Effector CD8-positive, alpha-beta T cell (primary cell): Measurements from ENCODE around the gene FOXJ3.

Source experiments
- DNase-seq: peaks from one replicate; lab custom pipeline; 2025; lab: John Stamatoyannopoulos, UW

The FOXJ3 gene

DNA sequence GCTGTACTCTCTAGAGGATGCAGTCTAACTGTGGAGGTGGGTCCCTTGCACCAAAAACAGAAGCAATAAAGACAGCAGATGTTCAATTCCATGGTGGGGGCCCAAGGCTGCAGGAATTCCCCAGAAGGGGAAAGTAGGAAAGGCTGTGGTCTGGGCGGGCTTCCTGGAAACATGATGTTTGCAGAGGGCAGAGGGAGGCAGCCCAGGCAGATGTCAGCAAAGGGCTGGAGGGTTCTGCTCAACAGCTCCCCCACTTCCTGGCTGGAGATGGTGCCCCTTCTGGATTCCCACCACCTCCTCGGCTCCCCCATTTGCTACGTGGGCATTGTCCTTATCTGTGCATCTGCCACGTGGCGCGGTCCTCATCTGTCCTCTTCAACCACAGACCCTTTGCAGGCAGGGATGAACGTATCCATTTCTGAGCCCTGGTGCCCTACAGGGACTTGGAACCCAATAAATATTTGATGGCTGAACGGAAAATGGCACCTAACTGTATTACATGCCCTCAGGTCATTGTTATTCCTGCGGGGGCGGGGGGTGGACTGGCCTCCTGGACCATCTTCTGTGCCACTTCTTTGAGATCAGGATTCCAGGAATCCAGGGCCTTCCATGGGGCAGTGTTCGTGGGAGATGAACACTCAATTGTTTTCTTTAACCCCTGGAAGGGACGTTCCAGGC lies 190.2 kb downstream of the FOXJ3 start:
- no peak for DNase-seq

DNA sequence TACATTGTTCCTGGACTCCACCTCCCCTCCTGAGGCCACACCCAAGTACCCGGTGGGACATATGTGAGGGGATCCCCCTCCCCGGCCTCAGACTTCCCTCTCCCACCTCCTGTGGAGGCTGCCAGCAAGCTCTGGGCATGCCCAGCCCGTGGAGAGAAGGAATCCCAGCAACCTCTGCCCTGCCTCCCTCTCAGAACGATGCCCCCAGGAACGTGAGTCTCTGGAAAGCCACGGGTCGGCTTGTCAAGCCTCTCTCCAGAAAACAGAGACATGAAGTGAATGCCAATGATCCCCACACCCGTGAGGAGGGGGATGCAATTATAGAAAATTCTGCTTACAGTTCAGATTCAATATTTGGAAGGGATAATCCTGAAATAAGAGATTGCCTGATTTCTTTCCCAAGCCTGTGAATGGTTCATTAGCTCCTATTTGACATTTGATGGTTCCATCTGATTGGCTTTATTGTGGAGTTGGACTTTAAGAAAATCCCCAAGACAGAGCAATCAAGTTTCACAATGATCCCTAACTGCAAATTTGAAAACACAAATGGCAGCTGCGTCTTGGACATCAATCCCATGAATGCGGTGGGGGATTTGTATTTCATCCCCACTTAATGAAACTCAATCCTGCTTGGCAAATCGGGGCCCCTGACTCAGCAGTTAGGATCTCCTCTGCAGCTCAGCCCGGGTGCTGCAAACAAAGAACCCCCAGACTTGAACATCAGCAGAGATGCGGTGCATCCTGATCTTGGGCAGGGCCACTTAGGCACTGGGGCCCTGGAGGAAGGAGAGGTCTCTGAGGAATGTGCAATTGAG lies 190.9 kb downstream of the FOXJ3 start:
- no peak for DNase-seq

DNA sequence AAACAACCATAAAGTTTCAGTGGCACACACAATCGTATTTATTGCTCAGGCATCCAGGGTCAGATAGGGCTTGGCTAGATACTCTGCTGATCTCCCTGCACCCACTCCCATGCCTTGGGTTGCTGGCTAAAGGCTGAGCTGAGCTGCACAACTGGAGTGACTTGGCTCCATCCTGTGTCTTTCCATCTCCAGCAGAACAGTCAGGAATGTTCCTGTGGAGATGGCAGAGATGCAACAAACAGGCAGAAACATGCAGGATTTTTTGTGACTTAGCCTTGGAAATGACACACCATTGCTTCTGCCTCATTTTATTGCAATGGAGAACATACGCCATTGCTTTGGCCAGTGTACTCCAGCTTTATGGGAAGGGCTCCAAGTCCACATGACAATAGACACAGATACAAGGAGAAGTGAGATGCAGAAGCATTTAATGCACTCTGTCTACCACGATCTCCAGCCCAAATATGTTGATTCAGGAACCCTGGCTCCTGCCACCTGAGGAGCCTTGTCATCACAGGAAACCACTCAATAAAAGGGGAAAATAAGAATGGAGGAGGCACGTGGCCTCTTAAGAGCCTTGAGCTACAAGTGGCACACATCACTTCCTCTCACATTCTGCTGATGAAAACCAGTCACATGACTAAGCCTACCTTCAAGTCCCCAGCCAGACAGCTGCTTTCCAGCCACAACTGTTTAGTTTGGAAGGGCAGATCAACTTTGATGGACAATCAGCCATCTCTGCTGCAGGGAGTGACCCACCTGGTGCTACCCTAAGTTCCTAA lies 191.9 kb downstream of the FOXJ3 start:
- no peak for DNase-seq

DNA sequence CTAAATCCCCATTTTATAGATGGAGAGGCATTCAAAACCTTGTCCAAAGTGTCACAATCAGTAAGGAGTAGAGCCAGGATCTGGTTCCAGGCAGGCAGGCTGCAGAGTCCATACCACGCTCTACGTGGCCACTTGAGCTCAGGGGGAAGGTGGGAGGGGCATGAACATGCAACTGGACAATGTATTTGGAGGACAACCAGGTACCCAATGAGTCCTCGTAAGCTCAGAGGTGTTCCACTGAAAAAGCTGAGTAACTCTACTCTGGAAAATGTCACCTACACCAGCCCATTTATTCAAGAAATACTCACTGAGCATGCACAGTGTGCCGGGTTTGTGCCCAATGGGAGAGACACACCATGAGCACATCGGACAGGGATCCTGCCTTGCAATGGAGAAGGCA lies 193.1 kb downstream of the FOXJ3 start:
- no peak for DNase-seq

DNA sequence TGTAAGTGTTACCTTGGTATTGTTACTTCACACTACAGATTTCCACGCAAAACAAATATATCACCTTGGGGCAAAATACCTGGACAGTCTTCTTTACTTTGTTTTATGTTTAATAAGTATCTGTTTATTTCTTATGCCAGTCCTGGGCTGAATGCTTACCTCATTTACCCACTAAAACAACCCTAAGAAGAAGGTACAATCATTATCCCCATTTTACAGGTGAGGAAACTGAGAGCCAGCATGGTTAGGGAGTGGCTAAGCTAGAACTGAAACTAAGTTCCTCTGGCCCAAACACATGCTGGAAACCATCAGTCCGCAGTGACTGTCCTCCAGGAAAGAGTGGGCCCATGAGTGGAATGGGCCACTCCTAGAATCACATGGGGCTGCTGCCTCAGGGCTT lies 194.8 kb downstream of the FOXJ3 start:
- no peak for DNase-seq

DNA sequence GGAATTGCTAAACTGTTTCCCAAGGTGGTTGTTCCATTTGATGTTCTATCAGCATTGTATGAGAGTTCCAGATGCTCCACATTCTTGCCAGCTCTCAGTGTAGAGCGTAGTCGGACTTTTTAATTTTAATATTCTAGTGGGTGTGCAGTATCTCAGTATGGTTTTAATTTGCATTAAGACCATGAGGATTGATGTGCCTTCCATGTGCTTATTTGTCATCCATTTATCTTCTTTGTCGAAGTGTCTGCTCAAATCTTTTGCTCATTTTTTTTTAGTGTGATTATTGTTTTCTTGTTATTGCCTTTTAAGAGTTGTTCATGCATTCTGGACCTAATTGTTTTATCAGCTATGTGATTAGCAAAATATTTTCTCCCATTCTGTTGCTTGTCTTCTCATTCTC lies 195.6 kb downstream of the FOXJ3 start:
- DNase-seq = no peak

DNA sequence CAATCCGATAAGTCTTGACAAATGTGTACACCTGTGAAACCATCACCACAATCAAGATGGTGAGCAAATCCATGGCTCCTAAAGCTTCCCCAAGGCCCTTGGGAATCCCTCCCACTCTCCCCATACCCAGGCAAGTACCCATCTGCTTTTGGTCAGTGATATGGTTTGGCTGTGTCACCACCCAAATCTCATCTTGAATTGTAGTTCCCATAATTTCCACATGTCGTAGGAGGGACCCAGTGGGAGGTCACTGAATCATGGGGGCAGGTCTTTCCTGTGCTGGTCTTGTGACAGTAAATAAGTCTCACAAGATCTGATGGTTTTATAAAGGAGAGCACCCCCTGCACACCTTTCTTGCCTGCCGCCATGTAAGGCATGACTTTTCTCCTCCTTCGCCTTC lies 196.4 kb downstream of the FOXJ3 start:
- DNase-seq = no peak

DNA sequence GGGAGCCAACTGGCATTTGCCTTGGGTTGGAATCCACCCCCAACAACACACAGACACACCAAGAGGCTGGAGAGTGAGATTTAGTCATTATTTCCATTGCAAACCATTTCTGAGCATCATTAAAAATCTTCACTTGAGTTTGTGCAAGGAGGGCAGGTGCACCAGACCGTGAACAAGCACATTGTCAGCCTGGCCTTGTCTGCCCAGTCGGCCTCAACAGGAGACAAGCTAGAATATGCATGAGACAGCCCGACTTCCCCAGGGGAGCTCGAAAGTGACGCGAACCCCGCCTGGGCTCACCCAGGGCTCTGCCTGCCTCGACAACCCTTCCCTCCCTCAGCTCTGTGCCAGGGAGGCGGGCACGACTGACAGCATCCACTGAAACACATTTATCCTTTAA lies 197.3 kb downstream of the FOXJ3 start:
- no peak for DNase-seq

DNA sequence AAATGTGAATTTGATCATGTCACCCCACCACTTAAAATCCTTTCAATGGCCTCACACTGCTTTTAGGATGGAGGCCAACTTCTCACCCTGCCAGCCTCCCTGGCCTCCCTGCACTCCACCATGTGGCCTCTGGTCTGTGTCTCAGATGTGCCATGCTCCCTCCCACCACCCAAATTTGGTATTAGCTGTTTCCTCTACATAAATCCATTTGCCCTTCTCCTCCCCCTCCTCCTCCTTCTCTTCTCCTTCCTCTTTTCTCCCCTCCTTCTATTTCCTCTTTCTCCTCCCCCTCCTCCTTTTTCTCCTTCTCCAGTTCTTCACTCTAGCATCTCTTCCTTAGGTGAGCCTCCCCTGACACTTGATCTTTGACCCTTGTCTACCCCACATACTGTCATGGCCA lies 198.6 kb downstream of the FOXJ3 start:
- no peak for DNase-seq

DNA sequence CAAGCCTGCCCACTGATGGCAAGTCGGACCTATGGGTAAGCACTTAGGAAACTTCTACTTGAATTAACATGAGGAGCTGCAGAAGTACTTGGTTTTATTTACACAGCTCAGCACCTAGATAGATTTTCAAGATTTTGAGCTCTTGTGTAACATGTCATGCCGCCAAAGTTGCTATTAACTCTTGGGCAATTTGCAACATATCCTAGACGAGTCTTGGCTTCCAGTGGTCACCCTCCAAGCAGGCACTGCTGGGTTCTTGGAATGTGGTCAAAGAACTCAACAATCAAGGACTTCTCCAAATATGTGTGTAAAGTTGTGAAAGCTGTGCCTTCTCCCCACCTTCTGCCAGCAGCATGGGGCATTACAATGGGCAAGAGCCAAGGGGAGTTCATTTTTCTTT lies 199.6 kb downstream of the FOXJ3 start:
- DNase-seq = no peak

DNA sequence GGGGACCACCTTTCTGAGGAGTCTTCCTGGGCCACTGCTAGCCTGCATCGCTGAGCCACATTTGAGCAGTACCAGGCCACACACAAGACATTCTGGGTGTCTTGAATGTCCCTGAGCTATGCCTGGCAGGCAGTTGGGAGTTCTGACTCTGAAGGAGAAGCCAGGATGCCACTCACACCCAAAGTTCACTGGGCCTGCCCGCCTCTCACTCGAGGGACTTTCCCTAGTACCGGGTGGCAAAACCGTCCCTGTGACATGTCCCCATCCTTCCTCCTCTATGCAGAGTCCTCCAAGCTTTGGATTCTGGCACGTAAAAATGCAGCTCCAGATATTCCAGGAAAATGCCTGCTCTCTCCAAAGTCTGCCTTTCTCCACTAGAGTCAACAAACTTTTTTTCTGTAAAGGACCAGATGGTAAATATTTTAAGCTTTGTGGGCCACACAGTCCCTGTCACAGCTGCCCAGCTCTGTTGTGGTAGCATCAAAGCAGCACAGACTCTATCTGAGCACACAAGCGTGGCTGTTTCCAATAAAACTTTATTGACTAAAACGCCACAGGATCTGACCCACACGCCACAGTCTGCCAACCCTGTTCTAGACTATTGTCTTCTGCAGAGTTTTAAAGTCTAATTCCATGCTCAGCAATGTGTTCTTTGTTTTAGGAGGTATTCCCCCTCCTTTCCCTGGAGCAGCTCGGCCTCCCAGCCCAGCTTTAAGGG lies 201.1 kb downstream of the FOXJ3 start:
- no peak for DNase-seq

DNA sequence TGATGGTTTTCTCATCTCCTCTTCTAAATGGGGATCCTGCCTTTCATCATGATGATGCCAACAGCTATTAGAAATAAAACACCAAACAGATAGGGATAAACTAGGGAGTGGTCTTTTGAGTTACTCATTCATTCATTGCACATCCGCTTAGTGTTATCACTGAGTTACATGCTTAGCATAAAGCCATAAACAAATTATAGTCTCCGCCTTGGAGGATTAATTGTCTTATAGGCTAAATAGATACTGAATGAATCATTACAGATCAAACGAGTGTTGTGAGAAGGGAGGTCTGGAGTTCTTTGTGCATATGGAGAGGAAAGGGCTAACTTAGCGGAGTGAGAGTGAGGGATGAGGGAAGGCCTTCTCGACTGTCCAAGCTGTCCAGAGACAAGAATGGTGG lies 201.6 kb downstream of the FOXJ3 start:
- no peak for DNase-seq

DNA sequence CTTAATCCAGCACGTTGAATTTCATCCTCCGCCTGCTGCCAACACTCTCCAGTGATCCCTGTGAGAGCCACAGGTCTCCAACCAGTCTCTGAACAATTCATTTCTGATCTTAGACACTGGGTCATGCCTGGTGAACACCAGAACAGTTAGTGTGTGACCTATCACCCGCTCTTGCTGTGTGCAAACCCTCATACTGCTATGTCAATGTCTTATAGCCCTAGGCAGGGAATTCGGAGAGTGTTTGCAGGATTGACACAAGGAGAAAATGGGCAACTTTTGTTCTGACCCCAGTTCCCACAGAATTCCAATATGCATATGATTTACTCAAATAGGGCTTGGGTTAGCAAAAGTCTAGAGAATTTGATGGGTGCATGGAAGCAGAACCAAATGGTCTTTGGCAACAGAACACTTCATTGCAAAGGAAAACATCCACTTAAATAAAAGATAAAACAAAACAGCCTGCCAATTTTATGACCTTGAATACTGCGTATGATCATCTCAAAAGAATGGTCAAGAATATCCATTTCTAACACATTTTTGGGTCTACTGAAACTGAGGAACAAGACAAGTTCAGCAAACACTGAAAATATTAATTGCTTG lies 204.9 kb downstream of the FOXJ3 start:
- no peak for DNase-seq

DNA sequence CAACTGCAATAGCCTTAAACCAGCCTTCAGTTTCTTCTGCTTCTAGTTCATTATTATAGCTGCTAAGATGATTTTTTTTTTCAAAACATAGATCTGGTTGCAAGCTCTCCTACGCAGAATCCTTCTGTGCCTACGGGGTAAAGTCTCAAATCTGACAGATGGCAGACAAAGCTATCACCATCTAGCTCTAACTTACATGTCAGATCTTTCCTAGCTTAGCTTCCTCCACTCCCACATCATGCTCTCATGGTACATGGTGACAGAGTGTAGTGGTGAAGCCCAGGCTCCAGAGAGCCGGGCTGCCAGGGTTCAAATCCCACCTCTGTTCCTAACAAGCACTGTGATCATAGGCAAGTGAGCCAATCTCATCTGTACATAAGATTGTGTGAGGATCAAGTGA lies 206.1 kb downstream of the FOXJ3 start:
- no peak for DNase-seq

DNA sequence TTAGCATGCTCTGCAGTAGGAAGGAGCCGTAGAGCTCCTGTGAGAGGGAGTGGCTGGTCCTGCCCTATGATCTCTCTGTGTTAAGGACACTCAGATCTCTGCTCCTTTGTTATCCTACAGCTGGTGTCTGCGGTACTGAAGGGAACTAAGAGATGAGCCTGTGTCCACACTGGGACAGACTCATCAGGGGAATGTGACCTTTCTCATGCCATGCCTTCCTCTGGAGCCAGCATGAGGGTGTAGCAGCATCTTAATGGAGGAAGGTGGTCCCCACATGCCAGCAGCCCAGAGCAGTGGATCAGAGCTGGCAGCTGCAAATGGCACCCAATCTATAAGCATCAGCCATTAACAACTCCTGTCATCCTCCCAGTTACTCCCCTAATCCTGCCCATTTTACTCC lies 206.5 kb downstream of the FOXJ3 start:
- DNase-seq = no peak

DNA sequence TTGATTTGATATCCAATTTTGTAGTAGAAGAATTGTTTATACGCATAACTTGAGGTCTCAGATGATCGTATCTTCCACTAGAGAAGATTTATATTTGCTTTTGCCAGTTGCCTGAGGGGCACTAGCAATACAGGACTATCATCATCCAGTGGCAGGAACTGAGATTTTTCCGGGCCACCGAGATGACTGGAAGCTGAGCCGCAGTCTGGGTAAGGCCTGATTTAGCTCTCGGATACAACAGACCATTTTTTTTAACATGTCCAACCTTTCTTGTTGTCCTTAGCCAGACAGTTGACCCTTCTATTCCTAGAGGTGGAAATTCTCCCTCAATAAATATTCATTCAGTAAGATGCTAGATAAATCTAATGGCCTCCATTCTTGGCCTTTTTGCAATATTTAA lies 207.3 kb downstream of the FOXJ3 start:
- no peak for DNase-seq
